Small intestine (tissue), 7 donors: Measurements from ENCODE around the gene SERPINB12. TPM values are rescaled to one million over a fixed set of nuclear protein-coding genes. Genes with fewer than 3 reads are reported as not detected.
A peak's percentile ranks its signal among the peaks of the same experiment; 100 is the strongest.

Experiments used
- DNase-seq, 2 donors: peaks; one replicate each; pipeline versions ENCODE4 v3.0.0 to v3.0.0-alpha.2; 2013
- FAIRE-seq: peaks from 2 replicates; lab custom pipeline; 2012; peaks lifted over from hg19 to GRCh38; lab: Jason Lieb, UNC
- H3K27ac ChIP-seq, 3 donors: one replicate each; pipeline ENCODE4 v1.5.1; 2013; ENCODE audit warnings: low read length in 2 of 3, mild to moderate bottlenecking in 2 of 3, control low read depth in 1 of 3, inconsistent platforms in 1 of 3, low read depth in 1 of 3, moderate library complexity in 1 of 3
- H3K27me3 ChIP-seq, 3 donors: one replicate each; pipeline ENCODE4 v1.6.1; 2013; ENCODE audit warnings: low read length in 3 of 3, inconsistent platforms in 1 of 3; ENCODE audit not compliant: control insufficient read depth in 3 of 3, insufficient read depth in 3 of 3
- H3K36me3 ChIP-seq, 3 donors: one replicate each; pipeline ENCODE4 v1.6.1; 2013; ENCODE audit warnings: low read length in 3 of 3, inconsistent platforms in 1 of 3, low read depth in 1 of 3, mild to moderate bottlenecking in 1 of 3, moderate library complexity in 1 of 3; ENCODE audit not compliant: control insufficient read depth in 3 of 3, insufficient read depth in 2 of 3
- H3K4me1 ChIP-seq, 3 donors: one replicate each; pipeline ENCODE4 v1.6.1; 2013; ENCODE audit warnings: low read length in 2 of 3, inconsistent platforms in 1 of 3, low read depth in 1 of 3, mild to moderate bottlenecking in 1 of 3, moderate library complexity in 1 of 3; ENCODE audit not compliant: control insufficient read depth in 3 of 3, insufficient read depth in 2 of 3
- H3K4me3 ChIP-seq, 3 donors: one replicate each; pipeline ENCODE4 v1.5.1; 2013; ENCODE audit warnings: low read length in 3 of 3, control low read depth in 1 of 3, inconsistent platforms in 1 of 3, low read depth in 1 of 3, mild to moderate bottlenecking in 1 of 3, moderate library complexity in 1 of 3
- H3K9me3 ChIP-seq, 2 donors: one replicate each; pipeline ENCODE4 v1.6.1; 2013; ENCODE audit warnings: low read depth in 1 of 2, low read length in 1 of 2; ENCODE audit not compliant: control insufficient read depth in 2 of 2, insufficient read depth in 1 of 2
- WGBS, 3 donors: extraction: QIAGEN DNeasy Blood & Tissue Kit; methylation state at CpG; one replicate each; pipeline ENCODE4 v1.1.7; 2013; 5-methylcytosine and 5-hydroxymethylcytosine counted together
- polyA plus RNA-seq, 4 donors: library from polyadenylated mRNA; stranded (reverse) in 3 of 4; unstranded in 1 of 4; fragments of 200-250 nt in 3 of 4; fragments of 120-200 nt in 1 of 4; gene quantifications; one replicate each; pipeline versions ENCODE4 v1.2.1 to v1.2.3, GENCODE V29; 2013
- donor health status: healthy with polysubstance abuse.
- donor health status: control.
- donor health status: control.
- donor health status: Bipolar disorder and iron deficiency.
- donor health status: healthy.

SERPINB12 gene
- polyA plus RNA-seq, 4 donors: not detected

DNA sequence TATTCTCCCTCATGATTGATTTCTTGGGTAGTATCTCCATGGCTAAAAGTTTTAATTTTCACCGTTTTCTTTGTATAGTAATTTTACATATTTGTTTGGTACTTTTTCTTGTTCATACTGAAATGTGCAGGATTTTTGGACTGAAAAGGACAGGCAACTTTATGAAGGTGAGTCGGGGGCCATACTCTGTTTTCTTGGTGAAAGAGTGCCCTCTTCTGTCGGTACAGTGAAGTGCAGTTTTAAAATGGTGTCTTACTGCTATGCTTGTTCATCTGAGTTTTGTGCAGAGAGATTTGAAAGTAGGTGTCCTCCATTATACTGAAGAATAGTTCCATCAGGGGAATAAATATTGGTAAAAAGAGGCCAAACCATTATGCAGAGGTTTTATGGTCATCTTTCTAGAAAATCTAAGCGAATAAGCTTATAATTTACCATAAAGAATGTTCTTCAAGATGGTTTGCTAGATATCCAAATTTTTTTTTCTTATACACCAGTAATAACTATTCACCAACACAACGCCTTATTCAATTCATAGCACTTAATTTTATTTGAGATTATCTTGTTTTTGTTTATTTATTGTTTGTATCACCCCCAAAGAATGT, 36.3 kb downstream of the SERPINB12 start:
- Histone ChIP-seq H3K27ac (no peak overlapping the region), H3K4me1 (no peaks in the 10 kb centered on the region), H3K27me3 (no peaks in the 10 kb centered on the region), H3K4me3 (no peak overlapping the region), H3K36me3 (no peaks in the 10 kb centered on the region), H3K9me3 (no peaks in the 10 kb centered on the region)
- peak; percentile 30 to 46 for DNase-seq
- FAIRE-seq: peak; percentile 64
- WGBS, 3 donors: 12 to 20% (median 16%) methylated on average over 5 of the region's 5 CpGs

DNA sequence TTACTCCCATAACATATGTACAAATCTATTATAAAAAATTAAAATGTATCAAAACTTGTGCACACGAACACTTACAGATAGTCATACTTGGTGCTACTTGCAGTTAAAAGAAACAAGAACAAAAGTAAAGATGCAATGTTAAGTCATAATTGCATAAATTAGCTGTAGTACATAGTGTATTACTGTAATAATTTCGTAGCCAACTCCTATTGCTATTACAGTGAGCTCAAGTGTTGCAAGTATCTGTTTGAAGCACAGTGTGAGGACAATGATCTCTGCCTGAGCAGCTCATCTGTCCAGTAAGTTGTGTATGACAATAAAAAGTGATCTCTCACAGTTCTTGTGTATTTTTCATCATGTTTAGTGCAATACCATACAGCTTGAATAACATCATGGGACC, 37.4 kb downstream of the SERPINB12 start:
- H3K36me3 ChIP-seq: no peaks in the 10 kb centered on the region
- DNase-seq (no peak), FAIRE-seq (no peak)
- no peaks in the 10 kb centered on the region for H3K27me3 ChIP-seq
- H3K27ac ChIP-seq: no peak overlapping the region
- no peak overlapping the region for H3K4me3 ChIP-seq
- 40 to 56% (median 41%) methylated on average over 2 of the region's 2 CpGs for WGBS, 3 donors
- H3K9me3 ChIP-seq: no peaks in the 10 kb centered on the region
- no peaks in the 10 kb centered on the region for H3K4me1 ChIP-seq

DNA sequence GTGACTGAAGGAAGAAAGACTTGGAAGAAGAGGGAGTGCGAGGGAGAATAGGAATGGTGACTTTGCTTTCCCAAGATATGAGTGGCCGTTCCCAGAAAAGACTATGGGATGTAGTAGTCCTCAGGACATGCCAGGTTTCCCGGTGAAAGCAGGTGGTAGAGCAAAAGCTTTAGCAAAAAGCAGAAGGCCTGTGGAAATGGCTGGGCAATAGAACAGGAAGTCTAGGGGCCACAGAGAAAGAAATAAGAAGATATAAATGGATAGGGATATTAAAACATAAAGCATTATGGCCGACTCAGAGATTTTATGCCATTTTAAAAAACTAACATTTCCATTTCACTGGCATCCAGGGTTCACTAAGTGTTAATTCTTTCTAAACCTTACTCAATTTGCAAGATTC, 43.8 kb downstream of the SERPINB12 start:
- 76 to 83% (median 80%) methylated on average over 4 of the region's 4 CpGs for WGBS, 3 donors
- H3K4me3 ChIP-seq: no peak overlapping the region

DNA sequence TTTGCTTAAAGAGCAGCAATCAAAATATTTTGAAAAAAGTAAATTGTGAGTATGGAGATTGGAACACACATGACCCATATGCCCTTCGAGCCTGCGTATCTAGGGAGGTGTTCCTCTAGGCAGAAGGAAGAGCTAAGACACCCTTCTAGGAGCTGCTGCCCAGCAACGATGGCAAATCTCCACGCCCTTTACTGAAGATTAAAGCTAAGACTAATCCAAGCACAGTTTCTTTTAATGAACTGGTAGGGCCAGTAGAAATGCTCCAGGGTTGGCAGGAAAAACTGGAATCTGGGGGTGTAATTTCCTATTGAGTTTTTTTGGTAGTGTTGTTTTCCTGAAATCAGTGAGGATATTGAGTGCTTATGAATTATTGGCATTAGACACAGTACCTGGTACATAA, 44.3 kb downstream of the SERPINB12 start:
- Histone ChIP-seq H3K4me3 (no peak overlapping the region), H3K27ac (no peak overlapping the region), H3K4me1 (no peaks in the 10 kb centered on the region), H3K9me3 (no peaks in the 10 kb centered on the region), H3K27me3 (no peaks in the 10 kb centered on the region), H3K36me3 (no peaks in the 10 kb centered on the region)
- DNase-seq: peak in 1 of 2 donors; percentile 2
- FAIRE-seq: no peak
- 26 to 57% (median 49%) methylated on average over 4 of the region's 4 CpGs for WGBS, 3 donors

More for the DNA sequence above, 43.8 kb downstream of the SERPINB12 start:
- H3K27me3 ChIP-seq: no peaks in the 10 kb centered on the region
- no peaks in the 10 kb centered on the region for H3K9me3 ChIP-seq
- H3K4me1 ChIP-seq: no peaks in the 10 kb centered on the region
- H3K27ac ChIP-seq: no peak overlapping the region
- FAIRE-seq (no peak), DNase-seq (no peak)
- no peaks in the 10 kb centered on the region for H3K36me3 ChIP-seq

DNA sequence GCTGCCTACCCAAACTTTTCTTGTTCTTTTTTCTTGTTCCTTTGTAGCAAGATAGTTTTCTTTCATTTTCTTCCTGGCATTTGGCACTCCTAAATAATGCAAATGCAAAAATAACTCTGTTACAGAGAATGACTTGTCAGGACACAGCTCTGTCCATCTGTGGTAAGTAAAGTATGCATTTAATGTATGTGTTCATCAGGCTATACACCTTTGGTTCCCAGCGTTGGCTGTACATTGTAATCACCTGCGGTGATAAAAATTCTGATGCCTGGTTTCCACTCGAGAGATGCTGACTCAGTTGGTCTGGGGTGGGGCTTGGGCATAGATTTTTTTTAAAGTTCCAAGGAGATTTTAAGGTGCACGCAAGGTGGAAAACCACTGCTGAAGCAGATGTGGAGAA, 44.8 kb downstream of the SERPINB12 start, which contains the start of gene SERPINB13:
Gene SERPINB13, plus strand, starts transcription at position 378 of the 400 bp plus-strand sequence. CDS start 1,325 bp downstream, outside the sequence.
- Histone ChIP-seq H3K36me3 (no peaks in the 10 kb centered on the region), H3K4me1 (no peaks in the 10 kb centered on the region), H3K27ac (no peak within 1 kb of the TSS), H3K4me3 (no peak within 1 kb of the TSS), H3K27me3 (no peaks in the 10 kb centered on the region), H3K9me3 (no peaks in the 10 kb centered on the region)
- no peak for FAIRE-seq
- DNase-seq: no peak
- WGBS, 3 donors: 67 to 80% (median 73%) methylated on average over 4 of the region's 4 CpGs

DNA sequence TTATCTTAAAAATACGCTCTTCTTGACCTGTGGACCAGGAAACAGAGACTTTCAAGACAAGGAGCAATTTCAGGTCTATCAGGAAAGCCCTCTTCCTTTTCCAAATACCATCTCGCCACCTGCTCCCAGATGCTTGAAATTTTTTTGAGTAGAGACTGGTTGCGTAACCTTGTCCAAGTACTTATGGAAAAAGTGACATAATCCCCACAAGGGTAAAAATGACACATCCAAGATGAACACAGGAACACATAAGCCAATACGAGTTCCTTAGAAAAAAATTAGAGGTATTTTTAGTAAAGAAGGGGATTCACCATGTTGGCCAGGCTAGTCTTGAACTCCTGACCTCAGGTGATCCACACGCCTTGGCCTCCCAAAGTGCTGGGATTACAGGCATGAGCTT, 46.7 kb downstream of the SERPINB12 start:
- no peaks in the 10 kb centered on the region for H3K4me1 ChIP-seq
- no peaks in the 10 kb centered on the region for H3K27me3 ChIP-seq
- no peak overlapping the region for H3K4me3 ChIP-seq
- H3K36me3 ChIP-seq: no peaks in the 10 kb centered on the region
- H3K9me3 ChIP-seq: no peaks in the 10 kb centered on the region
- DNase-seq (no peak), FAIRE-seq (no peak)
- no peak overlapping the region for H3K27ac ChIP-seq
- 45 to 64% (median 49%) methylated on average over 5 of the region's 5 CpGs for WGBS, 3 donors

DNA sequence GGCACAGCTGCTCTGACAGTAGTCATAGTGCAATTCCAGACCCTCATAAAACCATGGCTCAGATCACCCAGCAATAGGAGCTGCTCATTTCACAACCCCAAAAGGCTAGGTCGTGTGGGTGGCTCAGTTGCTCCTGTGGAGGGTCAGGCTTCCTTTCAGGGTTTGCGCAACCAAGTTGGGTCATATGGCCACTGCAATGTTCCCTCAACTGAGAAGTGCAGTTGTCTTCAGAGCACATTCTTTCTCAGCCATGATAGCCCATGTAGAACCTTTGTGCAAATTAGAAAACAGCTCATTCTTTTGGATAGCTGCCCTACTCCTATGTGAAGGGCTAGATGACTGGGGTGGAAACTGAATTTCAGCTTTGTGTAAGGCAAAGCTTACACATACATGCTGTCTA, 48.2 kb downstream of the SERPINB12 start:
- Histone ChIP-seq H3K4me1 (no peaks in the 10 kb centered on the region), H3K27ac (no peak overlapping the region), H3K27me3 (no peaks in the 10 kb centered on the region), H3K9me3 (no peaks in the 10 kb centered on the region), H3K36me3 (no peaks in the 10 kb centered on the region), H3K4me3 (no peak overlapping the region)
- DNase-seq (no peak), FAIRE-seq (no peak)
- WGBS, 3 donors: 51 to 73% (median 54%) methylated on average over 2 of the region's 2 CpGs

DNA sequence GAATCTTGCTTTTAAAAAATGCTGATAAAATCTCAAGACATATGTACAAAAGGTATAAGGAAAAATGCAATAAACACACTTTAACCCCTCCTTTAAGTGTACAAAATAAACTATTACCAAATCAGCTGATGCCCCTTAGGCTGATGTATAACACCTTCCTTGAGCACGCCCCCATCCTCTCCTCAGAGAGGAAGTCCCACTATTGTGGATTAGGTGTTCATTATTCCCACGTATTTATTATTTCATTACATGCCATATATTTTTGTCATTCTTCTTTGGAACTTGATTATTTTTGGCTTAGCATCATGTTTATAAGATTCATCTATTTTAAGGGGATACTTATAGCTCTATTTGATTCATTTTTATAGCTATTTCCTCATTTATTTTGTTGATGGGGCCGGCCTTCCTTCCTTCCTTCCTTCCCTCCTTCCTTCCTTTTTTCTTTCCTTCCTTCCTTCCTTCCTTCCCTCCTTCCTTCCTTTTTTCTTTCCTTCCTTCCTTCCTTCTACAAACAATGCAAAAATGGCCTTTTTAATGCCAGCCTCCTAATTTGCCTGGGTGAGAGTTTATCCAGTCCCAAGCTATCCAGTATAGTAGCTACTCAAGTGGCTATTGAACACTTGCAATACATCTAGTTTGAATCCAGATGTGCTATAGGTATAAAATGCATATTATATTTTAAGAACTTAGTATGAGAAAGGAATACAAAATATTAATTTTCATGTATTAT, 49.0 kb downstream of the SERPINB12 start:
- Histone ChIP-seq H3K36me3 (no peaks in the 10 kb centered on the region), H3K9me3 (no peaks in the 10 kb centered on the region), H3K27me3 (no peaks in the 10 kb centered on the region), H3K27ac (no peak overlapping the region), H3K4me1 (no peaks in the 10 kb centered on the region), H3K4me3 (no peak overlapping the region)
- 80 to 82% (median 81%) methylated on average over 3 of the region's 3 CpGs for WGBS, 3 donors
- FAIRE-seq: no peak
- no peak for DNase-seq
